ENCODE measurements around the gene PROSER3.

The PROSER3 gene

DNA sequence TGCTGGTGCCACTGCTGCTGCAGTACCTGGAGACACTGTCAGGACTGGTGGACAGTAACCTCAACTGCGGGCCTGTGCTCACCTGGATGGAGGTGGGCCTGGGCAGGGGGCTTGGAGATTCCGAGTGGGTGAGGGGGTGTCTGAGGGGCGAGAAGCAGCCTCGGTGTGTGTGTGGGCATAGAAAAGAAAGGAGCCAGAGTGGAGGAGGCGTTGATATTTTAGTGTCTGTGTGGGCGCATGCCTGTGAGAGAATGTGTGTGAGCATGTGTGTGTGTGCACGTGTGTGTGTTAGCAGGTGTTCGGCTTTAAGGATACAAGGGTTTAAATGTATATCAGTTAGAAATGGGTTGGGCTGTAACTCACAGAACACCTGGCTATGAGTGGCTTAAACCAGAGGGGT lies 21.1 kb downstream of the PROSER3 start:
- no peak for DNase-seq

DNA sequence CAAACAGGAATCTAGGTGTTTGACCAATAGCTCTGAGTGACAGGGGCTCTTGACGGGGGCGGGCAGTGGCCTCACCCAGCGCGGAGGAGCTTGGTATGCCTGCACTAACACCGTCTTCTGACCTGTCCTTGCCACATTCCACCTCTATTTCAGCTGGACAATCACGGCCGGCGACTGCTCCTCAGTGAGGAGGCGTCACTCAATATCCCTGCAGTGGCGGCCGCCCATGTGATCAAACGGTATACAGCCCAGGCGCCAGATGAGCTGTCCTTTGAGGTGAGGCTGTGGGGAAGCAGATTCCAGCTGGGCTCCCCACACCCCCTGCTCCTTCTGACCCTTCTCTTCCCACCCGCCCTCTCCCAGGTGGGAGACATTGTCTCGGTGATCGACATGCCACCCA lies 22.1 kb downstream of the PROSER3 start:
- DNase-seq = no peak

DNA sequence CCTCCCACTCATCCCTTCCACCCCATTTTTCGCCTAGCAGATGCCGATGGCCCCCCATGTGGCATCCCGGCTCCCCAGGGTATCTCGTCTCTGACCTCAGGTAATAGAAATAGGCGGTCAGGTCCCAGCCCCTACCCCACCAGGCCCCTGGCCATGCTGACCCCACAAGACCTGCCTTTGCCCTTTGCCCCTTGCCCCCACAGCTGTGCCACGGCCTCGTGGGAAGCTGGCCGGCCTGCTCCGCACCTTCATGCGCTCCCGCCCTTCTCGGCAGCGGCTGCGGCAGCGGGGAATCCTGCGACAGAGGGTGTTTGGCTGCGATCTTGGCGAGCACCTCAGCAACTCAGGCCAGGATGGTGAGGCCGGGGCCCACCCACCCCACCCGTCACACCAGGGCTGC lies 22.7 kb downstream of the PROSER3 start:
- DNase-seq = no peak

DNA sequence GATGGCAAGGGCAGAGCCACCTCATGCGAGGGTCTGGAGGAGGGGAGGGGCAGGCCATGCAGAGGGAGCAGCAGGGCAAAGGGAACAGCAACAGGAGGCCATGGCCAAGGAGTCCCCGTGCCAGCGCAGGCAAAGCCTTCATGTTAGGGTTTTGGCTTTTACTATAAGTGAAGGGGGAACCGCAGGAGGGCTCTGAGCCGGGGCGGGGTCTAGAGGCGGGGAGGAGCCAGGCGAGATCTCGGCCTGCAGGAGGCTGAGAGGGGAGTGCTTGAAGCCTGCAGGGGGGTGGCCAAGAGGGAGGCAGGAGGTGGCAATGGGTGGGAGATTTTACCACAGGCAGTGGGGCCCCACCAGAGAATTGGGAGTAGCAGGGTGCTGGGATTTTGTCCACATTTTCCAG lies 23.7 kb downstream of the PROSER3 start:
- no peak for DNase-seq

DNA sequence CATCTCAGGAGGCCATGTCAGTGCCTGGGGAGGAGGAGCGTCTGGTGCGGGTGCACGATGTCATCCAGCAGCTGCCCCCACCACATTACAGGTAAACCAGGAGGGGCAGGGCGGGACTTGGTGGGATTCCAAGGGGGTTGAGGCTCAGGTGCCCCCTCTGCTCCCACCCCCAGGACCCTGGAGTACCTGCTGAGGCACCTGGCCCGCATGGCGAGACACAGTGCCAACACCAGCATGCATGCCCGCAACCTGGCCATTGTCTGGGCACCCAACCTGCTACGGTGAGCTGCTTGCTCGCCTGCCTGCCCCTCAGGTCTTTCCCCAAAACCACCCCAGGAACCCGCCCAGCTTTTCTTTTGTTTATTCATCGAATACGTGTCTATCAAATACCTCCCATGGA lies 24.6 kb downstream of the PROSER3 start:
- DNase-seq = no peak

DNA sequence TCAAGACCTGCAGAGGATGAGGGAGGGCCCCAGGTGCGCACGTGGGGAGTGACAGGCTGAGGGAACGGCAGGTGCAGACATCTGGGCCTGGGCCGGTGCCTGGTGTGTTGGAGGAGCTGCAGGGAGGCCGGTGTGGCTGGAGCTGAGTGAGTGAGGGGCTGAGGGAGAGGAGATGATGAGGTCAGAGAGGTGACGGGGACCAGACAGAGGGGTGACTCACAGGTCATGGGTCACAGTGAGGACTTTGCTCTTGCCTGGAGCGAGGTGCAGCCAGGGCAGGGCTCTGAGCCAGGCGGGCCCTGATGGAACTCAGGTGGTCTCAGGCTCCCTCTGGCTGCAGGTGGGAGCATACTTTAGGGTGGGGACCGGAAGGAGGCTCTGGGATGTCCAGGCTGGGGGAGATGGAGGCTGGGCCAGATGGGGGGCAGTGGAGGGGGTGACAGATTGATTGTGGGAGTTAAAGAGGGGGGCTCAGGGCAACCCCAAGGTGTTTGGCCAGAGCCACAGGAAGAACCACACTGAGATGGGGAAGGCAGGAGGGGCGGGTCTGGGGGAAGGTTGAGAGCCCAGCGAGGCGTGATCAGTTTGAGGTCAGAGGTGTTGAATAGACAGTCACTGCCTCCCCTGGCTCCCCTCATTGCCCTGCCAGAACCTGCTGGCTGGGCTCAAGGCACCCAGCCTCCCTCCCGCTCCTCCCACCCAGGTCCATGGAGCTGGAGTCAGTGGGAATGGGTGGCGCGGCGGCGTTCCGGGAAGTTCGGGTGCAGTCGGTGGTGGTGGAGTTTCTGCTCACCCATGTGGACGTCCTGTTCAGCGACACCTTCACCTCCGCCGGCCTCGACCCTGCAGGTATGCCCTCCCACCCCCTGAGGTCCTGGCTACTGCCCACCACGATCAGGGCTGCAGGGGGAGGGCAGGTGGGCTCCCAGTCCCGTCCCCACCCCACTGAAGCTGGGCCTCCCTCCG lies 25.8 kb downstream of the PROSER3 start:
- DNase-seq = no peak

DNA sequence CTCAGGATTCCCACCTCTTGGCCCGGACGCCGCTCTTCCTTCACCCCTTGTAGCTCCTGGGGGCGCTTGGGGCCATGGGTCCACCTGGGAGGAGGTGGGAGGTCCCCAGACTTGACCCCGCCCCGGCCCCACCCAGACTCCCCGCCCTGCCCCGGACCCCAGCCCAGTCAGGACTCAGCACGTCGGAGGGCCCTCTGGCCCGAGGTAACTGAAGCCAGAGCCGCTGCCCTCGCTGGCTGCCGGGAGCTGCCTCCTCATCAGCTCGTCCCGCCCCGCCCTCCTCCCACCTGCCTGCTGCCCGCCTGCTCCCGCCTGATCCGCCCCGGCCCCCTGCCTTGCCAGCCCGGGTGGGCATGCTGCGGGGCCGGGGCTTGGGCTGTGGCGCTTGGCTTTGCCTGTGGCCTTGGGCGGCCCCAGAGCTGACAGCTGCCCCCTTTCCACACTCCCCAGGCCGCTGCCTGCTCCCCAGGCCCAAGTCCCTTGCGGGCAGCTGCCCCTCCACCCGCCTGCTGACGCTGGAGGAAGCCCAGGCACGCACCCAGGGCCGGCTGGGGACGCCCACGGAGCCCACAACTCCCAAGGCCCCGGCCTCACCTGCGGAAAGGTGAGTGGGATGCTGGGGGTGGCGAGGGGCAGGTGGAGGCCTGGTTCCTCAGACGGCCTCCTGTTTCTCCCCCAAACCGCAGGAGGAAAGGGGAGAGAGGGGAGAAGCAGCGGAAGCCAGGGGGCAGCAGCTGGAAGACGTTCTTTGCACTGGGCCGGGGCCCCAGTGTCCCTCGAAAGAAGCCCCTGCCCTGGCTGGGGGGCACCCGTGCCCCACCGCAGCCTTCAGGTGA lies 26.7 kb downstream of the PROSER3 start:
- DNase-seq = no peak

DNA sequence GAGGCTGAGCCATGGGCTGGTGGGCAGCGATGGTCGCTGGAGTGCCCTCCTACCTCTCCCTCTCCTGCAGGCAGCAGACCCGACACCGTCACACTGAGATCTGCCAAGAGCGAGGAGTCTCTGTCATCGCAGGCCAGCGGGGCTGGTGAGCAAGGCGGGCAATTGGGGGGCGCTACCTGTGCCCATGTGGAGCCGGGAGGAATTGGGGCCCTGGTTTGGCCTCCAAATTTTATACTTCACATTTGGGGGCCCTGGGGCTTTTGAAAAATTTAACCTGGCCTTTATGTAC lies 27.3 kb downstream of the PROSER3 start:
- no peak for DNase-seq

DNA sequence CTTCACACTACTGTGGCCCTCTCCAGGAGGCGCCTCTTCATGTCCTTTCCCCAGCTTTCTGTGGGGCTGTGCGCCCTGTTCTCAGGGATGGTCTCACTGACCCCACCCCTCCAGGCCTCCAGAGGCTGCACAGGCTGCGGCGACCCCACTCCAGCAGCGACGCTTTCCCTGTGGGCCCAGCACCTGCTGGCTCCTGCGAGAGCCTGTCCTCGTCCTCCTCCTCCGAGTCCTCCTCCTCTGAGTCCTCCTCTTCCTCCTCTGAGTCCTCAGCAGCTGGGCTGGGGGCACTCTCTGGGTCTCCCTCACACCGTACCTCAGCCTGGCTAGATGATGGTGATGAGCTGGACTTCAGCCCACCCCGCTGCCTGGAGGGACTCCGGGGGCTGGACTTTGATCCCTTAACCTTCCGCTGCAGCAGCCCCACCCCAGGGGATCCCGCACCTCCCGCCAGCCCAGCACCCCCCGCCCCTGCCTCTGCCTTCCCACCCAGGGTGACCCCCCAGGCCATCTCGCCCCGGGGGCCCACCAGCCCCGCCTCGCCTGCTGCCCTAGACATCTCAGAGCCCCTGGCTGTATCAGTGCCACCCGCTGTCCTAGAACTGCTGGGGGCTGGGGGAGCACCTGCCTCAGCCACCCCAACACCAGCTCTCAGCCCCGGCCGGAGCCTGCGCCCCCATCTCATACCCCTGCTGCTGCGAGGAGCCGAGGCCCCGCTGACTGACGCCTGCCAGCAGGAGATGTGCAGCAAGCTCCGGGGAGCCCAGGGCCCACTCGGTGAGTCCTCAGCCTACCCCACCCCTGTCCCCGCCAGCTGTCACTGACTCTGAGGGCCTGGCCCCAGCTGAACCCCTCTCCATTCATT lies 28.6 kb downstream of the PROSER3 start:
- DNase-seq = no peak

DNA sequence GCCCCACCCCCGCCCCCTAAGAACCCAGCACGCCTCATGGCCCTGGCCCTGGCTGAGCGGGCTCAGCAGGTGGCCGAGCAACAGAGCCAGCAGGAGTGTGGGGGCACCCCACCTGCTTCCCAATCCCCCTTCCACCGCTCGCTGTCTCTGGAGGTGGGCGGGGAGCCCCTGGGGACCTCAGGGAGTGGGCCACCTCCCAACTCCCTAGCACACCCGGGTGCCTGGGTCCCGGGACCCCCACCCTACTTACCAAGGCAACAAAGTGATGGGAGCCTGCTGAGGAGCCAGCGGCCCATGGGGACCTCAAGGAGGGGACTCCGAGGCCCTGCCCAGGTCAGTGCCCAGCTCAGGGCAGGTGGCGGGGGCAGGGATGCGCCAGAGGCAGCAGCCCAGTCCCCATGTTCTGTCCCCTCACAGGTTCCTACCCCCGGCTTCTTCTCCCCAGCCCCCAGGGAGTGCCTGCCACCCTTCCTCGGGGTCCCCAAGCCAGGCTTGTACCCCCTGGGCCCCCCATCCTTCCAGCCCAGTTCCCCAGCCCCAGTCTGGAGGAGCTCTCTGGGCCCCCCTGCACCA lies 29.3 kb downstream of the PROSER3 start:
- no peak for DNase-seq

DNA sequence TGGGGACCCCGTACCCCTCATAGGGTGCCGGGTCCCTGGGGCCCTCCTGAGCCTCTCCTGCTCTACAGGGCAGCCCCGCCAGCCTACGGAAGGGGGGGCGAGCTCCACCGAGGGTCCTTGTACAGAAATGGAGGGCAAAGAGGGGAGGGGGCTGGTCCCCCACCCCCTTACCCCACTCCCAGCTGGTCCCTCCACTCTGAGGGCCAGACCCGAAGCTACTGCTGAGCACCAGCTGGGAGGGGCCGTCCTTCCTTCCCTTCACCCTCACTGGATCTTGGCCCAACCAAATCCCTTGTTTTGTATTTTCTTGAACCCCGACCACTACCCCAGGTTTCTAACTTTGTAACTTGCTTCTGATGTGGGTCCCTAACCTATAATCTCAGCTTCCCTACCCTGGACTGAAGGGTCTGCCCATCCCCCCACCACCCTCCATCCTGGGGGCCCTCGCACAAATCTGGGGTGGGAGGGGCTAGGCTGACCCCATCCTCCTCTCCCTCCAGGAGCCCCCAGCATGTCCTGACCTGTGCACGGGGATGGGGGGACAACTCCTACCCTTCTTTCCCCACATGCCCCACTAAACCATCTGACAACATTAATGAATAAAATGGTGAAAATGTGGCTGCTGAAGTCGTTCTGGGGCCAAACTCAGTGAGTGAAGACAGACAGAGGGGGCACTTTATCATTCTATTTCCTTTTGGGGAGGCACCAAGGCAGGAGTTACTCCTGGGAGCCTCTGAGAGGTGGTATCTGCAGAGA lies 30.4 kb downstream of the PROSER3 start:
- no peak for DNase-seq

DNA sequence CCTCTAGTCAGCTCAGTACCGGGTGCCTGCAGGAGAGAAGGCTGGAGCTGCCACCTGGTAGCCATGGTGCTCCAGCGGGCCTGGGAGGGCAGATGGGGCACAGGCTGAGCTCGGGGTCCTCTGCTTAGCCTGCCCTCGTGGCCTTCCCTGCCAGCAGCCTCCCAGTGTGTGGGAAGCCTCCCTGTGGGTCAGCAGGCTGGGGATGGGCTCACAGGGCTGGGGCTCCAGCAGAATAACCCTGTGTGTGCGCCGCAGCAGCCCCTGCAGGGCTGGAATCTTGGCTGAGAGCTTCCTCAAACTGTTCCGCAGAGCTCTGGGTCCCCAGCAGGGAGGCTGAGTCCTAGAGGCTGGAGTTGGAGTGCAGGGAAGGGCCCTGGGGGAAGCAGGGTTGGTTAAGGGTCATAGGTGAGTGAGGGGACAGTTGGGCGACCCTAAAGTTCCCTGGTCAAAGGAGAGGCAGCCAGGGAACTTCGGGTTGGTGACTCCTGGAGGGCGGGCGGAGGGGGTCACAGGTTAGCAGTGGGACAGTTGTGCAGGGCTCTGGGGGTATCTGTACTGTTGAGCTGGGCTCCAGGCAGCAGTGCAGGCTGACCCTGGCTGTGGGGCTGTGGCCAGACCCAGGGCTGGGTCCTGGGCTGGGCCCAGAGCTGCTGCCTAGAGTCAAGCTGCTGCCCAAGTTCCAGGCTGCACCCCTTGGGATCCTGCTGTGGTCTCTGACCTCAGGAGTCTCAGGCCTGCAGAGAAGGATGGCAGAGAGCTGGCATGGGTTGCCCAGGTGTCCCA lies 31.4 kb downstream of the PROSER3 start:
- DNase-seq = no peak

DNA sequence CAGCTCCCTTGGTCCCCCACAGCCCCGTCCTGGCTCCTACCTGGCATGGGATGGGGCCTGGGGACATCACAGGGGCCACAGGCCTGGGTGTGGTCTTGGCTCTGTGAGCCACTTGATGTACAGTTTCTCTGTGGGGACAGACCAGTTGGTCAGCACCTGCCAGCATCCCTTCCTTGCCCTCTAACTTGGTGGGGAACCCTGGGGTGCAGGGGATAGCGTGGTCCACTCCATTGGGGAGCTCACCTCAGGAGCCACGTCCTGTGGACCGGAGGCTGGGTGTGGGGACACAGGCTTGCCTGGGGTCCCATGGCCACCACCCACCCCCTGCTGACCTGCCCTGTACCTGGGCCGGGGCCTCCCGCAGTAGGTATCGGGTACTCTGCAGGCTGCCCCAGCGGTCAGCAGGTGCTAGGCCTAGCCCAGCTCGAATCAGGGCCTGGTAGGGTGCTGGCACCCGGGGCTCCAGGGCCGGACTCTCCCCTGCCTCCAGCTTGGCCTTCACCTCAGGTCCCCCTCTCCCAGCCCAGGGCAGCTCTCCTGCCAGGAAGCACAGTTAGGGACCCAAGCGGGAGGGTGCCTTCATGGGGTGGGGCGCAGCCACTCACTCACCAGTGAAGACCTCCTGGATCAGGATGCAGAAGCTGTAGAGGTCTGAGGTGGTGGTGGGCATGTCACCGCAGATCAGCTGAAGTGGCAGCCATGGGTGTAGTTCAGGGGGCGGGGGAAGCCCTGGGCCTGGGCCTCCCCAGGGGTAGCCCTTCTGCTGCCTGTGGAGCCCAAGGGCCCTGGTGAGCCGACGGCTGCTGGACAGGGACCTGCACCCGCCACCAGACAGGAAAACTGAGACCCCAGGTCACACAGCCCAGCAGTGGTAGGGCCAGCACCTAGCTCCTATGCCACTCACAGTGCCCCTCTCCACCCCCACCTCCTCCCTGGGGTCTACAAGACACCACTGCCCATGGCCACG lies 32.3 kb downstream of the PROSER3 start:
- no peak for DNase-seq

DNA sequence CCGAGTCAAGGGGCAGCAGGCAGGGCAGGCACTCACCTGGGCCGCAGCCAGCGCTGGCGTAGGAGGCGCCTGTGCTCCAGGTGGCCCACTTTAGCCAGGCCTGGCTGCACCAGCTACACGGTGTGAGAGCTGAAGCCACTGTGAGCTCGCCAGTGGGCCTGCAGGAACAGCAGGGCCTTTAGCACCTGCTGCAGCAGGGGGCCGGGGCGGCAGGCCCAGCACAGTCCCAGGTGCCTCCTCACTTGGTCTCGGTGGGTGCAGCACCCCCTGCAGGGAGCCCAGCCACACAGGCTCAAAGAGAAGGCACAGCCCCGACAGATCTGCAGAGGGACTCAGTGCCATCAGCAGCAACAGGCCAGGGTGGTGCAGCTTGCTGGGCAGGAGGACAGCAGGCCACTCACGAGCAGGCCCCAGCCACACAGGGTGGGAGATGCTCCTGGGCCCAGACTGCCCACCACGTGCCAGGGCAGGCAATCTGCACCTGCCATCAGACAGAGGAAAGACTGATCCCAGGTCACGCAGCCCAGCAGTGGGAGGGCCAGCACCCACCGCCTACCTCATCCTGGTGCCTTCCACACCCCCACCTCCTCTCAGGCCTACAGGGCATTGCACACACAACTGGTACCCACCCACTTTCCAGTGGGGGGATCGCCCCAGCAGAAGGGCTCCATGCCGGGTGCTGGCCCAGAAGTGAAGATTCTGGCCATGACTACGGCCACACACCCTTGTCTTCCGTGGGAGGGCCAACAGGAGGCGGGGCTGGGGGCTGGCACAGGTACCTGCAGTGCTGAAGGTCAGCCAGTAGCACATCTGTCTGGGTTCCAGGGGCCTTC lies 33.2 kb downstream of the PROSER3 start:
- DNase-seq = no peak

DNA sequence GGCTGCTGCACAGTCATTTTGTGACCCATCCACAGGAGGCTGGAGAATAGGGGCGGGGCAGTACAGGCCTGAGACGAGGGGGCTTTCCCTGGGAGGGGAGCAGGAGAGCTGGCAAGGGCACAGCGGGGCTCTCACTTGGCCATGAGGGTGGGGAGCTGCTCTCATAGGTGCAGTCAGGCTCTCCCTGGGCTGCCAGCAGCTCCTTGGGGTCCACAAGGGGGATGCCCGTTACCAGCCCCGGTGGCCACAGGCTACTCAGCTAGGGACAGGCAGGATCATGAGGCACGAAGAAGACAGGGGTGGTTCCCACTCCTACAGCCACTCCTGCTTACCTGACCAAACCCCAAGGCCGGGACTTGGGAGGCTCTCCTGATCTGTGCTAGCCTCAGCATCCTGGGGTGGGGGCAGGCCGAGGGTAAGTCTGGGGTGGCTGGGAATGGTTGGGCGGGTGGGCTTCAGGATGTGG lies 33.9 kb downstream of the PROSER3 start:
- DNase-seq = no peak

DNA sequence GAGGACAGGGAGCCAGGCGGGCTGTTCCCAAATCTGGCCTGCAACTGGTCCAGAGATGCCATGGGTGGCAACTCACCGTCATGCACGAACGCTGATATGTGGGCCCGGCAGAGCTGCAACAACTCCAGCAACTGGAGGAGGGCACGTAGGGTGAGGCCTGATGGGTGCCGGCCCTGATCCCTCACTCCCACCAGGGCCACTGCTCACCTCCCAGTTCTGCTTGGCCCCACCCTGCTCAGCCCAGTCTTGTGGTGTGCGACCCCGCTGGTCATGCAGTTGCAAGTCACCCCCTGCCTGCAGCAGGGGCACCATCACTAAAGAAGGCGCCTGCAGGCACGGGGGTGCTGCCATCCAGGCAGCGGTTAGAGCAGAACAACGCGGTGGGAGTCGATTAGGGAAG lies 34.3 kb downstream of the PROSER3 start:
- no peak for DNase-seq

DNA sequence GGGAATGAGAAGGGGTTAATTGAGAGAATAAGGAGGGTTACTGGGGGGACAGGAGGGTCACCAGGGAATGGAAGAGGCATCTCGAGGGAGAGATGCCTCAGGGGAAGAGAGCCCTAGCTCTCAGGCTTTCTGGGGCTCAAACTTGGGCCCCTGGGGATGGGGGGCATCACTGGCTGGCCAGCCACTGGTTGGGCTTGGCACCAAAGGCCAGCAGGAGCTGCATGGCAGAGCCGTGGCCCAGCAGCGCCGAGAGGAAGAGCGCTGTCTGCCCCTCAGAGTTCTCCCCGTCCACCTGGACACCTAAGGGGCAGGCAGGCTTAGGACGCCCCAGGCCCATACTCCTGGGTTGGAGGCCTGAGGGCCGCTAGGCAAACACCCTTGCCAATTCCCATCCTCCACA lies 34.9 kb downstream of the PROSER3 start:
- no peak for DNase-seq

DNA sequence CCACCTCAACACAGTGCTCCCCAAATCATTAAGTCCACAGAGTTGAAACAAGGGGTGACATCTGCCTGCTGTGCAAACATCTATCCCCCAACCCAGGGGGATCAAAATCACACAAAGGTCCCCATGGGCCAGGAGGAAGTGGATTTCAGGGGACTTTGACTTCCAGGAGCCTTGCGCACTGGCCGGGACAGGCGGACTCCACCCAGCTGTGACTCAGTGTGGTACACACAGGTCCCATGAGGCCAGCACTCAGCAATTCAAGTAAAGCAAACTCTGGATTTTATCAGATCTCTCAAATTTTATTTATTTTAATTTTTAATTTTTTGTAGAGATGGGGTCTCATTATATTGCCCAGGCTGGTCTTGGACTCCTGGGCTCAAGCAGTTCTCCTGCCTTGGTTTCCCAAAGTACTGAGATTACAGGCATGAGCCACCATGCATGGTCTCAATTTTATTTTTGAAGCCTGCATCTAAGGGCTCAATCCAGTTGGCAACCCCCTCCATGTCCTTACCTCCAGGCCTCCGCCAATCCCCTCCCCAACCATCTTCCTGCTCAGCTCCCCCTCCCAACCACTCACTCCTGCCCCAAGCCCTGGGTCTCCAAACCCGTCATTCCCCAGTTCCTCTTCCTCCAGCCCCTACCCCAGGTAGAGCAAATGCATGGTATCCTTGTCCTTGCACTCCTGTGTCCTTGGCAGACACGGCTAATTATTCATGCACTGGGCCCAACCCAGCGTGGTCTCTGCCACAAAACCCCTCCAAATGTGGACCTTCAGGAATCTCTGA lies 35.6 kb downstream of the PROSER3 start:
- DNase-seq = no peak

Measured in NCI-H2171 (cell line).